ENCODE measurements around the gene DUSP22. TPM values are rescaled to one million over a fixed set of nuclear protein-coding genes. Genes with fewer than 3 reads are reported as not detected.

Gene DUSP22
- total RNA-seq, 1 experiment from 2014 or later = 14.4 TPM

DNA sequence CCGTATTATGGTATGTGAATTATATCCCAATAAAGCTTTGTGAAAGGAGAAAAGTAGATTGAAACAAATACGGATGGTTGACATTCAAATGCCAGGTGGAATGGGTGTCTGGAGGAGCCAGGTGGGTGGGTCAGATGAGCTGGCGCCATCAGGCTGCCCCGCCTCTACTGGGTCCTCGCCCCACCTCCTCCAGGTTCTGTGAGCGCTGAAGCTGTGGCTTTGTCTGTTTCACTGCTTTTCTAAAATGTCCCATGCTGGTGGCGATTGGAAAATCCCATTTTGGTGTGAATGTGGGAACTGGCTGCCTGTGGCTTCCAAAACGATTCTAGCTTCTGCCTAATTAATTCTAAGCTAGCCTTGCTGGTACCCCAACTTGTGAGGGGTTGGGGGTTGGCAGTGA lies 16.5 kb downstream of the DUSP22 start:
- peak; percentile 27 for DNase-seq (ENCODE audit: low spot score)

DNA sequence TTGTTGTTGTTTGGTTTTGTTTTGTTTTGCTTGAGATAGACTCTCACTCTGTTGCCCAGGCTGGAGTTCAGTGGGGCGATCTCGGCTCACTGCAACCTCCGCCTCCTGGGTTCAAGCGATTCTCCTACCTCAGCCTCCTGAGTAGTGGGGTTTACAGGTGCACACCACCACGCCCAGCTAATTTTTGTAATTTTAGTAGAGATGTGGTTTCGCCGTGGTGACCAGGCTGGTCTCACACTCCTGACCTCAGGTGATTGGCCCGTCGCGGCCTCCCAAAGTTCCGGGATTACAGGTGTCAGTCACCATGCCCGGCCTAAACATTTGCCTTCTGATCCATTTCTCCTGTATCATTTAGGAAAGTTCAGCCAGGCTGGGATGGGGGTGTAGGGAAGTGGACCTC lies 17.7 kb downstream of the DUSP22 start:
- no peak for DNase-seq (ENCODE audit: low spot score)

DNA sequence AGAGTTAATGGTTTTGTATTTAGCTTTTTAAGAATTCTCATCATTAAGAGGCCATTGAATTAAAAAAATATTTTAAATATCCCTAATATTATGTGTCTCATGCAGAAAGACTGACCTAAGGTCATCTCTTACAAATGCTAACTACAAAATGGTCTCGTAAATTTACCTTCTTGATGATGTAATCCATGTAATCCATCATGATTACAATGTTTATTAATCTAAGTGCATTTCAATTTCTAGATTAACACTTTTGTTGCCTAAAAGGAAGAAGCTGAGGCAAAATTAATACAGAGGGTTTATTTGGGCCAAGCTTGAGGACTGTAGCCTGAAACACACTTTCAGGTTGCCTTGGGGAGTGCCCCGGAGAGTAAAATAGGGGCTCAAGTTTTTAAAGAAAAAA lies 18.4 kb downstream of the DUSP22 start:
- no peak for DNase-seq (ENCODE audit: low spot score)

DNA sequence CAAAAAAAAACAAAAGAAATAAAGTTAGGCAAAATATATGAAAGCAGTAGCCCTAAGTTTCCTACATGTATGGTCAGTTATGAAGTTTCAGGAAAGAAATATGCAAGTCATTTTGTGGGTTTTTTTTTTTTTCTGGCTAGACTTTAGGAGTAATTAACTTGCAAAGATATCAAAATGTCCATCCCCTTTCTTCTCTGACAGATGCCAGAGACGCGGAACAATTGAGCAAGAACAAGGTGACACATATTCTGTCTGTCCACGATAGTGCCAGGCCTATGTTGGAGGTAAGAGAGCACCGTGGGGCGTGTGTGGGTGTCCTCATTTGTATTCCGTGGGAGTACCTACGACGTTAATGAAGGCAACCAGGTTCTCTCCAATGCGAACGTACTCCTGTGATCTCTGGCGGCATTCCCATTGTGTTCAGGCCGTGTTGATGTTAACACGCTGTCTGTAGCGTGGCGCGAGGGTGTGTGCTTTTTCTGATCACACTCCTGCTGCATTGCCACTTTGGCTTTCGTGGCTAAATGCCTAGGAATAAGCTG lies 19.5 kb downstream of the DUSP22 start:
- no peak for DNase-seq (ENCODE audit: low spot score)

DNA sequence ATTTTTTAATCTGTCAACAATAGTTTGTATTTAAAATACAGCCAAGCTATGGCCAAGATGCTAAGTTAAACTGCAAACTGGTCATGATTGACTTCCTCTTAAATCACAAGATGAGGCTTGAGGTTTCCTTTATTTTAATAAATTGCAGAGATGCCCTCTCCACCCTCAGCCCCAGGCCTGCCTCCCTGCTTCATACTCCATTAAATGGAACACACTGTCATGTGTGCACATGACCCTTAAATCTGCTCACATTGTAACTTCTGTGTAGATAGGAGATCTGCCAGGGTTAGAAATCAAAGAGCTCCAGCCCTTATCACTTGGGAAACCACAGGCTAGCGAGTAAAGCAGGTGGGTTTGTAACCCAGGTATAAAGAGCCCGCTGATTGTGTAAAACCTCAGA lies 20.8 kb downstream of the DUSP22 start:
- no peak for DNase-seq (ENCODE audit: low spot score)

DNA sequence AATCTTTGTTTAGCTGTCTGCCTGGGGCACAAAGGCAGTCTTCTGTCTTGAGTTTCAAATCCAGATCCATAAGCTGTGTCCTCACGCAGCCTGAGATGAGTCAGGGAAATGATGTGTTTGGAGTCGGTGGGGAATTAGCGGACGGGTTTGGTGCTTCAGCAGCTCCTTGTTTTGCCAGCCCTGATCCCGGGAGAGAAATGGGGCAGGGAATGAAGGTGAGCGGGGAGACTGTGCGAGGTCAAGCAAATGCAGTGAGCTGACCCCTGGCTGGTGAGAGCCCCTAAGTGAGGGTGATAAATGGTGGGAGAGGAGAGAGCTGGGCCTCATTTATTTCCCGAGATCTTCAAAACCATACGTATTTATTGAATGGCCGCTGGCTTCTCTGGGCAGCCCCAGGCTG lies 21.6 kb downstream of the DUSP22 start:
- DNase-seq (ENCODE audit: low spot score) = no peak

DNA sequence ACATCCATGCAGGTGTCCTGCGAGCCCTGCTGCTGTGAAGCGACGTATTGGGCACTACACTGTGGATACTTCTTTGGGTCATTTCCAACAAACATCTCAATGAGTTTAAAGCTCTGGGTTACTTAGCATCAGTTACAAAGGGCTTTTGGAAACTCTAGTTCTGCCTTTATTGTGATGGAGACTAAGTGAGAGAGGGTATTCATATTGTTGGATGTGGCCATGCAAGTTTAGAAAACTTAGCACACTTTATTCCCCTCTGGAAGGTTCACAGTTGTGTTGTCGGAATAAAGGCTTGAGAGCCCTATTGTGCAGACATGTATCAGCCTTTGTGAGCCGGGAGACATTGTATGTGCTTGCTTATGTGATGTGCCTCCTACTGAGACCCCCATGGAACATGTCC lies 22.1 kb downstream of the DUSP22 start:
- no peak for DNase-seq (ENCODE audit: low spot score)

DNA sequence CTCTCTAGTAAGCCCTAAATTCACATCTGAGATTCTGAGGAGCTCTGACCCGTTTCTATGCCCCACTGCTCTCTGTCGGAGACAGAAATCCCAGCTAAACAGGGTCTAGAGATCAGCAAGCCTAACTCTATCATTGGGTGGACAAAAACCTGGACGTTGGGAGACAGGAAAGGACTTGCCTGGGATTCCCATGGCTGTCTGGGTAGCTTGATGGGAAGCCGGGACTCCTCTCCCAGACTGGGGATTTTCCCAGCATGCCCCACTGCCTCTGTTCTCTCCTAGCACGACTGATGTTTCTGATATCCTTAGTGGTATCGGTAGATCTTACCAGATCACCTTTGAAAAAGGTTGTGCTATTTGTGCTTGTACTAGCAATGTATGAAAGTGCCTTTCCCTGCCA lies 22.9 kb downstream of the DUSP22 start:
- DNase-seq (ENCODE audit: low spot score) = no peak

DNA sequence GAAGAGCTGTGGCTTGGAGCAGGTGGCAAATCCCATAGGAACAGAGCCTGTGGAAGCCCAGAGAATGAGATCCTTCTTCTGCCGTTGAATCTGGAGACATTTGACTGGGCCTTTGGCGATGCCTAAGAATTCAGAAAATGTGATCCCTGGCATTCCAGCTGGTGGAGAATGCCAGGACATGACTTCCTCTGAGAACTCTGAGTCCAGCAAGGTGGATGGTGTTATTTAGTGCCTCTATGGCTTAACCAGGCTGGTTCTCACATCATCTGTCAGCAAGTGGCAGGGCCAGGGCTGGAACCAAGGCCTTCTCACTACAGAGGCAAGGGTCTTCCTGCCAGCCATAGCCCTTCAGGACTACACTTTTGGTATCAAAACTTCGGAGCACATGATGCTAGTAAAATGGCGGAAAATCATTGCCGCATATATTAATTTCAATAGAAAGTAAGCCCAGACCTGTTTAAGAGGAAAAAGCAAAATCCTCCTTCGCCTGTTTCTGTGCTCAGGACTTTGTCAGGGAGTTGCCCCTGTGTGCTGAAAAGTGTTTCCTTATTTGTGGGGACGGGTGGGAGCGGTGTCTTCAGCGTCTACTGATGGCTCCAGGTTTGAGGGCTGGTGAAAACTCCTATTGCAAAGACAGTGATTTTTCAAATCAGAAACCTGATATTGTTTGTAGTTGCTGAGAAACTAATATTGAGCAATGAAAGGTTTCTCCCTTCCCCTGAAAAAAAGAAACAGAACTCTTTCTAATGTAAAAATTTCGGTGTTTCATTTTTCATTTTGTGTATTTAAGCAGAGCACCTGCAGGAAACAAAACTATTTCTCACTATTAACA lies 23.9 kb downstream of the DUSP22 start:
- no peak for DNase-seq (ENCODE audit: low spot score)

DNA sequence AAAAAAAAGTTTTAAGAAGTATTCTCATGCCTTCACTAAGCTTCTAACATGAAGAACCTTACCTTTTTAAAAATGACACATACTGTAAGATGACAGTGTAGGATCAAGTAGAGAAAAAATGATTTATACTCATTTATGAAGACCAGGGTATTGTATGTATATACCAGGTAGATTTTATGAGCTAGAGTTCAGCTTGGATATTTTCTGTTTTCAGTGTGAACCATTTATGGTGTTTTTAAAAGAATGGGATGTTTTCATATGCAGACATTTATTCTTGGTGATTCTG lies 24.4 kb downstream of the DUSP22 start:
- no peak for DNase-seq (ENCODE audit: low spot score)

DNA sequence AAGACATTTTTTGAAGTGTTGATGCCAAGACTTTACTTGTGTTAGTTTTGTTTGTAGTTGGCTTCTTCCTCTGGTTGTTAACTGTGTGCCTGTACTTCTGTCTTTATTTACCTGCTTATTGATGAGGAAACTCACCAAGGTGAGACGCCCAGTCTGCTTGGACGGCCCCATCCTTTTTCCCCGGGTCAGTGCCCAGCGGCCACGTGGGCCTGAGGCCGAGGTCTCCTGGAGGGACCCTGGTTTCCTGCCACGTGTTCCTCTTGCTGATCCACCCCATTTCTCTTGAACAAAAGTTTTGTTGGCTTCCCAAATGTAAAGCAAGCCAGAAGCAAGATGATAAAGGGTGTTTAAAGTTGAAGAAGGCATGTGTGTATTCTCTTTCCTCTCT lies 24.8 kb downstream of the DUSP22 start:
- DNase-seq (ENCODE audit: low spot score) = no peak

DNA sequence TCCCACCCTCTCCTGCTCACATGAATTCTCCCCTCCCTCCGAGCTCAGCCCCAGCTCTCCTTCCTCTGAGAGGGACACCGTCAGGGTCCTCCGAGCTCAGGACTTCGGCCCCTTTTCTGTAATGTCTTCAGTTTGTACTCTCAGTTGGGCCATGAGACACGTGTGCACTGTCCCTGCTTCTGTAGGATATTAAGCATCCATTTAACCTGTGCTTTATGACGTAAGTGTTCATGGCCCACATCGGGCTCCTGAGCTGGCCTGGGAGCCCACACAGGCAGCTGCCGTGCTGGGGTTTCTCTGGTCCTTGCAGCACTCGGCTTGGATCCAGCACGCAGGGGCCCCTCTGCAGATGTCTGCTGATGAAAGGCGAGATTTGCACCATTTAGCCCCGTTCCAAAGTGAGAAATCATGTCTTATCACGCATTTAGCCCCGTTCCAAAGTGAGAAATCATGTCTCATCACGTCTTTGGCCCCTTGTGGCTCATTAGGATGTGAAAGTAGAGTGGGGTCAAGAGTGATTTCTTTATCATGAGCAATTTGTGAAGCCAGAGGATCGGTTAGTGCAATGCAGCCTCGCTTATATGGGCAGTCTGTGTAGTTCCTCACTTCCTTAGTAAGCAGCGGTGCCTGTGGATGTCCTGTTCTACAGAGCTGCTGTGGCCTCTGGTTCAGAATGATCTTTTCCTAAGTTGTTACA lies 25.3 kb downstream of the DUSP22 start:
- no peak for DNase-seq (ENCODE audit: low spot score)

DNA sequence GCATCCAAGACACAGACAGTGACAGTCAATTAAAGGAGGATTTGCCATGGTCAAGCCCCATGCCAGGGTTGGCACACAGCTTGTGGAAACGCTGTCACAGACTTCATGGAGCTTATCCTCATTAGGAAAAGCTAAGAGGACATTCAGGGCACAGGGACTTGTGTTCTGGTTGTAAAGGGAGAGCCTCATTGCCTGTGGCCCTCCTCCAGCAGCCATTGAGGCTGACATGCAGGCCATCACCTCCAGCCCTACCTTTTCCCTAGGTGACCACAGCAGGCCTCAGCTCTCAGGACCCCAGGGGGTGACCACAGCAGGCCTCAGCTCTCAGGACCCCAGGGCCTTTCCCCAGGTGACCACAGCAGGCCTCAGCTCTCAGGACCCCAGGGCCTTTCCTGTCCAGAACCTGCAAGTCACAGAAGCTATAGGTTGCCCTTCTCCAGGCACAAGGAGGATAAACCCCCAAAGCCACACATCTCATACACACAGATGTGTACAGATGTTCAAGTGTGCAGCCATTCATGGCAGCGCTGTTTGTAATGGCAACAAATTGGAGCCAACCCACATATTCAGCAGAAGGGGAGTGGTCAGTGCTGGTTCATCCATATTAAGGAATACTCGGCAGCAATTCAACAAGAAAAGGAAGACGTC lies 26.1 kb downstream of the DUSP22 start:
- DNase-seq (ENCODE audit: low spot score) = no peak

DNA sequence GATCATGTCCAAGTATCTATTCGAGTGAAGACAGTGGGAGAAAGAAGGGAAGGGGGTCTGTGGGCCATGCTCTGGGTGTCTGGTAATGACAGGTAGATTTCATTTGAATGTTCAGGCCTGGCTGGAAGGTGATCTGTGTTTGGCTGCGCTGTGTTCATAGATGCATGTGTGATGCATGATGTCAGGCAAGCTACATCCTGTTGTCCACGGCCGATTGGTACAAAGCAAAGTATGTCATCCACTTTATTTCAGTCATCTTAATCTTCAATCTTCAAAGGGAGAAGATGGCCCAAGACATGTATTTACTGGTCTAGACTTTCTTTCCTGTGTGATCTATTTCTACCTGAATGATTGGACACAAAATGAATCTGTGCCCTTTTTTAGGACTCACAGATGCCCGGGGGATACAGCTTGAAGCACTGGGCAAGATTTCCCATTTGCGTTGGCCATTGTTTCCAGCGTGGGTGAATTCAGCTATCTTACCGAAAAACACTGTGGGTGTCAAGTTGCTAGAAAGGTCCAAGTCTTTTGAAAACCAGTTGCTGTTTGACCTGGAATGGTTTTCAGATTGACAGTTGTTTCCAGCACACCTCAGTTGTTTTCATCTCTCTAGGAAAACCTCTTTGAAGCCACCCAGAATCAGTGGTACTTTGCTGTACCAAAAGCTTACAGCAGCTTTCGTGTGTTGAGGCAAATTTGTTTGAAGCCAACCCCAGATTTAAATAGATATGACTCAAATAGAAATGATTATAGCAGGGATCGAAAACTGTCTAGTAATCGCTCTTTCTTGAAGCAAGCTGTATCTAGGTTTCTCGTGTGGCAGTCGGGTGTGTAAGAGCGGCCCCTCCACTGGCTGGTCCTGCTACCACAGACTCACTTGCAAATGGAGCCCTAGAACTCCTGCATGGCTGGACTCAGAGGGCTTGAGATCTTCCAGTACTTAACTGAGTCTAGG lies 27.2 kb downstream of the DUSP22 start:
- no peak for DNase-seq (ENCODE audit: low spot score)

DNA sequence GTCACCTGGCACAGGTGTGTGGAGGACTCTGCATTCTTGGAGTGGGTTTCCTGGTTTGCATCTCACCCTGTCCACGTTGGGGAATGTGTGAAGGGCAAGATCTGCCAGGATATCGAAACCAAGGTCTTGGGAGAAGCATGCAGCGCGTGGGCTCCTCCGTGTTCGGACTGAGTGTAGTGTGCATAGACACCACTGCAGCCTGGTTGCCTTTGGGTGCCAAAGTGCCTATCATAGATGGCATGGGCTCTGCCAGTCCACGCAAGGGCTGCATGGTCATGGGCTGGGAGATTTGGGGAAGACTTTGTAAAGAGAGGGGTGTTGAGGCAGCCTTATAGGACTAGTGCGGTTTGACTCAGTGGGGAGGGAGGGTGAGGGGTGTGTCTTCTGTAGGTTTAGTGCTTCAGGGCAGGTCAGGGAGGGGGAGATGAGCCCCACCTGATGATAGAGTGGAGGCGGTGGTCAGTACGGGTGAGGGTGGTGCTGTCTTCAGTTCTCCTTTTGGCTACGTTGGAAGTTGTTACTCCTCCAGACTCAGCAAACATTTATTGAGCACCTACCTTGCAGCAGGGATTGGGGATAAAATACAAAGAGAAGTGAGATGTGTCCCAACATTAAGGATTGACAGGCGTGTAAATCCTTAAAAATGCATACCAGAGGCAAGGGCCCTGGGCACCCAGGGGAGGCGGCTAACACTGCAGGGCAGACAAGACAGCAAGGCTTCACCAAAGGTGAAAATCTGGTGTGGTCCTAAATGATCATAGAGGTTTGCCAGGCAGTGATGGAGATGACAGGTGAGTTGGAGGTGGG lies 28.3 kb downstream of the DUSP22 start:
- no peak for DNase-seq (ENCODE audit: low spot score)

DNA sequence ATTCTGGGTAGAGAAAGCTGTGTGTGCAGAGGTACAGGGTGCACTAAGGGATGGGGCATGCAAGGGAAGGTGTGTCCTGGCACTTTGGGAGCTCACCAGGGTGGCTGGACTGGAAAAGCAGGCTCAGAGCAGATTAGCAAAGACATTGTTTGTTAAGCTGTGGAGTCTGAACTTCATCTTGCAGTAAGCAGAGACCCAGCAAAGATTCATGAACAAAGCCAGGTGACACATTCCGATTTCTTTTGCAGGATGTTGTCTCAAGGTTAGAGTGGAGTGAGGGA lies 28.8 kb downstream of the DUSP22 start:
- DNase-seq (ENCODE audit: low spot score) = no peak

DNA sequence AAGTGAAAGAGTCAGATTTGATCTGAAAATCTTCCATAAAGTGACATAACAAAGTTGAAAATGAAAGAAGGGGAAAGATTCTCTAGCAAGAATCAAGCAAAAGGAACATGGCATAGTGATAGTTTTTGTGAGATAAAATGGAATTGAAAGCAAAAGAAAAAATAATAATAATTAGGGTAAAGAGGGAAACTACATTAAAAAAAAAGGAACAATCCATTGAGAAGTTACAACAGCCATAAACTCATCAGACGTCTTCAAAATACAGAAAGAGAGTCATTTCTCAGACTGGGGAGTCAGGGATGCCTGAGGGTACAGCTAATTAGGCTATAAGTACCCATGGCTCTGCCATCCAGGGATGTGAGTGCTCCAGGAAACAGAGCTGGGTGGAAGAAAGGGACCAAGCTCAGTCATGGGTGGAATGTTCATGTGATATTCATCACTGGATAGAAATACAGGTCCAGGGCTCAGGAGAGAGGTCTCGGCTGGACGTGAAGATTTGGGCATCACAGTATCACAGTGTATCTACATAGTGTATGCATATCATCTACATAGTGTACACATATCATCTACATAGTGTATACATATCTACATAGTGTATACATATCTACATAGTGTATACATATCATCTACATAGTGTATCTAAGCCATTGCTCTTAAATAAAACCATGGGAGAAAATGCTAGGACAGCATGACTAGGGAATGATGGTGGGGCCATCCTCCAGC lies 29.4 kb downstream of the DUSP22 start:
- no peak for DNase-seq (ENCODE audit: low spot score)

DNA sequence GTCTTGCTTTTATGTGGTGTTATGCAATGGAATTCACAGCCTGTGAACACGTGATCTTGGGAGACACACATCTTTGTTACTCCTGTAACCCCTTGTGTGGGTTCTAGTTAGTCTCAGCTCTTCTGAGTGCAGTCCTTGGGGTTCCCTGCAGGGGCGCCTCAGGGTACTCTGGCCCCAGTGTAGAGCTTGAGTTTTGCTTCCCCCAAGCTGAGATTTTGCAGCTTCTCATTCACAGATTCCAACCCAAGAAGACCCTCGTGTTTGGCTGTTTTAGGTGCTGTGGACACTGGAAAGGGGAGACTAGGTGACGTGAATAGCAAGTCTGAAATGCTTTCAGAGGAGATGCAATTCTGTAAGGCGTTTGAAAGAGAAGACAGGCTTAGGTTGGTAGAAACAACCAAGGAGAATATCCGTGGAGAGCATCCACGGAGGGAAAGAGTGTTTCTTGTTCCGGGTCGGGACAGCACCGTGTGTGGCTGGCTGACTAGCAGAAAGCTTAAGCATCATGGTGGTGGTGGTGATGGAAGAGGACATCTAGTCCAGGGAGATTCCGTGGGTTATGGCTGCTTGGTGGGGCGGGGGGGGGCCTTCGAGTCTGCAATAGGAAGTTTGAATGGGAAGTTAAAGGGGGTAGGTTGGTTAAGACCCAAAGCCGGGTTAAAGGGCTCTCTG lies 30.1 kb downstream of the DUSP22 start:
- DNase-seq (ENCODE audit: low spot score) = no peak

DNA sequence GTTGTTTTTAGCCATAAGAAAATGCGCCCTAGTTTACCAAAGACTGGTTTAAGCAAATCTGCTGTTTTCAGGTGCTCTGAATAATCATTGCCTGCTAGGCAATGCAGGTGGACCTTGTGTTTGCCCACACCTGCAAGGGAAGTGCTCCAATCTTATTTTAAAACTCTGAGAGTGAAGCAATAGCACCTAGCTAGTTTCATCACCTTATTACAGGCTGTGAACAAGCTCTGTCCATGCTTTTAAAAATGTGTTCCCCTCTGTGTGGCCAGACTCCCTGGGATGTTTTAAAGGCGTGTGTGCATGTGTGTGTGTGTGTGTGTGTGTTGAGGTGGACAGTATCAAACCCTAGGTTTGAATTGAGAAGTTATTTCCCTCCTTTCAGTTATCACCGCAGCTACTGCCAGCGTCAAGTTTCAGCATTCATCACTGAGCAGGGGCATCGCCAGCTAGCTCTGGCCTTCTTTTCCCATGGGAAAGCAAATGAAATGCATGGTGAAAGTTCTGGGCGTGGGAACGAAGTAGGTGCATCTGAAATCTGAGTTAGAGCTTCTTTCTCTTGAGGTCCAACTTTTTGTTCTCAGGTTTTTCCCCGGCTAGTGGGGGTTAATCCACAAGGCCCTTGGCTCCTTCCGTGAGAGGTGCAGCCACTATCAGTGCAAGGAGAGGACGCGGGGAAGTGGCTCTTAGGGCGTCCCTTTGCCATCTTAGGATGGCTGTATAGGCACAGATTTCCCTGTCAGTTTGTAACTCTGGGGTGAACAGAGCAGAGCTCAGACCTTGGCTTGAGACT lies 30.8 kb downstream of the DUSP22 start:
- no peak for DNase-seq (ENCODE audit: low spot score)
